Loucy (cell line): ENCODE results near the gene IZUMO3.
"Not testable (repeated sequence)": the region's sequence is repeated elsewhere in the genome, so short reads cannot be mapped to it uniquely, and the experiment has no call there.

ENCODE experiments used
- H2AFZ ChIP-seq: fragments of 200-600 bp; sonication (generic); 2 replicates; pipeline ENCODE4 v1.6.0; 2016; ENCODE audit warnings: antibody characterized with exemption, mild to moderate bottlenecking, low read length, moderate library complexity
- H3F3A ChIP-seq: fragments of 200-600 bp; 2 replicates; pipeline ENCODE4 v1.6.0; 2016; ENCODE audit warnings: antibody characterized with exemption, low read depth, mild to moderate bottlenecking
- H3K27me3 ChIP-seq: fragments of 200-600 bp; sonication (generic); 2 replicates; pipeline ENCODE4 v1.6.1; 2014; ENCODE audit warnings: low read length, mild to moderate bottlenecking; ENCODE audit not compliant: insufficient read depth, poor library complexity, severe bottlenecking
- H3K36me3 ChIP-seq: fragments of 200-600 bp; sonication (generic); 2 replicates; pipeline ENCODE4 v1.6.1; 2016; ENCODE audit warnings: low read length; ENCODE audit not compliant: insufficient read depth
- H3K4me1 ChIP-seq: fragments of 200-600 bp; sonication (generic); 2 replicates; pipeline ENCODE4 v1.5.1; 2014; ENCODE audit warnings: low read length, mild to moderate bottlenecking; ENCODE audit not compliant: insufficient read depth, poor library complexity, severe bottlenecking
- H3K4me2 ChIP-seq: fragments of 200-600 bp; sonication (generic); 2 replicates; pipeline ENCODE4 v1.6.0; 2014; ENCODE audit warnings: antibody characterized with exemption, low read length, low read depth, mild to moderate bottlenecking; ENCODE audit not compliant: poor library complexity, severe bottlenecking
- H3K4me3 ChIP-seq: fragments of 200-600 bp; sonication (generic); 2 replicates; pipeline ENCODE4 v1.5.1; 2014; ENCODE audit warnings: low read length, mild to moderate bottlenecking, mixed read lengths; ENCODE audit not compliant: poor library complexity, severe bottlenecking
- H3K79me2 ChIP-seq: fragments of 200-600 bp; sonication (generic); 2 replicates; pipeline ENCODE4 v1.6.1; 2014; ENCODE audit warnings: low read length; ENCODE audit not compliant: insufficient read depth
- H3K9ac ChIP-seq: fragments of 200-600 bp; sonication (generic); 2 replicates; pipeline ENCODE4 v1.6.0; 2014; ENCODE audit warnings: mild to moderate bottlenecking, low read depth, low read length, moderate library complexity; ENCODE audit not compliant: poor library complexity, severe bottlenecking
- H3K9me2 ChIP-seq: fragments of 200-600 bp; sonication (generic); replicated peaks from 2 replicates; pipeline ENCODE4 v1.6.1; 2016; ENCODE audit warnings: low read depth, low read length, mixed read lengths
- H3K9me3 ChIP-seq: fragments of 200-600 bp; sonication (generic); 2 replicates; pipeline ENCODE4 v1.6.1; 2014; ENCODE audit warnings: mild to moderate bottlenecking, antibody characterized with exemption, low read length, low read depth; ENCODE audit not compliant: insufficient read depth
- H4K20me1 ChIP-seq: fragments of 200-600 bp; sonication (generic); 2 replicates; pipeline ENCODE4 v1.6.0; 2014; ENCODE audit warnings: antibody characterized with exemption, low read length, mild to moderate bottlenecking; ENCODE audit not compliant: insufficient read depth, poor library complexity, severe bottlenecking
- EZH2phosphoT487 ChIP-seq: fragments of 200-600 bp; IDR thresholded peaks from 2 replicates; pipeline ENCODE4 v1.6.1; 2018; ENCODE audit warnings: antibody characterized with exemption, mild to moderate bottlenecking, moderate library complexity, borderline replicate concordance
- TF ChIP-seq, protein P1 (sequence below): fragments of 200-600 bp; sonication (generic); conservative IDR thresholded peaks from 2 replicates; pipeline ENCODE4 v1.5.1; 2014; ENCODE audit warnings: mild to moderate bottlenecking, antibody characterized with exemption, low read length

IZUMO3 gene

DNA sequence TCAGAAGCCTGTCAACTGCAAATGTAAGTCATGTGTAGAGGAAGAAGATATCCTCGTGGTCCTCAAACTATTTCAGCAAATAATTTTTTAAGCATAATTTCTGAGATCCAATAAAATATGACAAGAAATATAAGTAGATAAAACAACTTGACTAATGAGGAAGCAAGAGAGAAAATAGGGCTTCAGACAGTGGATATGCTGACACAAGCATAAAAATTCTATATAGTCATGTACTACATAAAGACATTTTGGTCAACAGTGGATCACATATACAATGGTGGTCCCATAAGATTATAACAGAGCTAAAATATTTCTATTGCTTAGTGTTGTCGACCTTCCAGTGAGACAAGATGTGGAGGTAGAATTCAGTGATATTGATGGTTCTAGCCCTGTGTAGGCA is 42.2 kb upstream of the IZUMO3 start:
- H3K4me2 ChIP-seq, result no peak overlapping the region
- TF ChIP-seq, protein P1, sequence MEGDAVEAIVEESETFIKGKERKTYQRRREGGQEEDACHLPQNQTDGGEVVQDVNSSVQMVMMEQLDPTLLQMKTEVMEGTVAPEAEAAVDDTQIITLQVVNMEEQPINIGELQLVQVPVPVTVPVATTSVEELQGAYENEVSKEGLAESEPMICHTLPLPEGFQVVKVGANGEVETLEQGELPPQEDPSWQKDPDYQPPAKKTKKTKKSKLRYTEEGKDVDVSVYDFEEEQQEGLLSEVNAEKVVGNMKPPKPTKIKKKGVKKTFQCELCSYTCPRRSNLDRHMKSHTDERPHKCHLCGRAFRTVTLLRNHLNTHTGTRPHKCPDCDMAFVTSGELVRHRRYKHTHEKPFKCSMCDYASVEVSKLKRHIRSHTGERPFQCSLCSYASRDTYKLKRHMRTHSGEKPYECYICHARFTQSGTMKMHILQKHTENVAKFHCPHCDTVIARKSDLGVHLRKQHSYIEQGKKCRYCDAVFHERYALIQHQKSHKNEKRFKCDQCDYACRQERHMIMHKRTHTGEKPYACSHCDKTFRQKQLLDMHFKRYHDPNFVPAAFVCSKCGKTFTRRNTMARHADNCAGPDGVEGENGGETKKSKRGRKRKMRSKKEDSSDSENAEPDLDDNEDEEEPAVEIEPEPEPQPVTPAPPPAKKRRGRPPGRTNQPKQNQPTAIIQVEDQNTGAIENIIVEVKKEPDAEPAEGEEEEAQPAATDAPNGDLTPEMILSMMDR, result no peak
- TF ChIP-seq EZH2phosphoT487, result no peak
- H3K4me3 ChIP-seq, result no peak overlapping the region
- no peaks in the 10 kb centered on the region for H3K9me2 ChIP-seq
- H3K9me3 ChIP-seq, result no peaks in the 10 kb centered on the region
- no peaks in the 10 kb centered on the region for H3K36me3 ChIP-seq
- no peaks in the 10 kb centered on the region for H3K27me3 ChIP-seq
- no peaks in the 10 kb centered on the region for H4K20me1 ChIP-seq
- H3K4me1 ChIP-seq, result no peaks in the 10 kb centered on the region
- H2AFZ ChIP-seq, result no peak overlapping the region
- H3K9ac ChIP-seq, result no peak overlapping the region
- no peaks in the 10 kb centered on the region for H3K79me2 ChIP-seq
- H3F3A ChIP-seq, result no peaks in the 10 kb centered on the region

DNA sequence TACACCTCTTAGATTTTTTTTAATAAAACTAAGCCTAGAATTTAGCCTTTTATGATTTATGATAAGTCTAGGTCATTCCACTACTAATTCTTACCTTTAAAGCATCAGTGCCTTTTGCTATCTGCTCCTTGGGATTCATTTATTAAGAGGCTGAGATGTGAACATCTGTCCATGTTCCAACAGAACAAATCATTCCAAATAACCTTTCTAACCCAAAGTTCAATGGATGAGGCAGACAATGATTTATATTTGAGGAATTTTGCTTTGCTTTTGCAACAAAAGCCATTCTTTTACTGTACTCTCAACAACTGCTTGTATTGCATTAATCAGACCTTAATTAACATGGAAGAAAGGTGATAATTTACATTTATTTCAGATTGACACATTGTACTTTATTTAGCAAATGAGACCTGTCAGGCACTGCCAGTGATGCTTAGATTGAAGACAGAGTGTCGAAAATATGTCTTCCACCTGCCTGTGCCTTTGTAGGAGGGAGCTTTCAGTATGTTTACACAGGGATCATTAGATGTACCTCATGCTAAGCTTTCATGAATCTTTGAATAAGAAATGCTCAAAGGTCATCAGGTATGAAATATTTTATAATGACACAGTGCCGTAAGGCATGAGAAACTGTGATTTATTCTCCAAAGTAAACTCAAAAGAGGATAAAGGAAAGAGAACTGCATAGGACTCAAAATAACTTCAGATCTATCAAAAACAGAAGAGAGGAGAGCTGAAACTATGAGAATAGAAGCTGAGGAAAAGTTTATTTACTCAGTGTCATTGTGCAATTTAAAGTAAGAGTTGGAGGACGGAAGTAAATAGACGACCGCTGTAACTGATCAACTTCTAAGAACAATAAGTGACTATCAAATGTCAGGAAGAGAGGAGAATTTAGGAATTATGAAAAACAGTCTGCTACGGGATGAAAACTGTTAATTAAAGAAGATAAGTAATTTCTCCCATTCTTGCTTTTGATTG is 36.7 kb upstream of the IZUMO3 start:
- no peak overlapping the region for H2AFZ ChIP-seq
- no peaks in the 10 kb centered on the region for H3K27me3 ChIP-seq
- H3K4me3 ChIP-seq, result no peak overlapping the region
- H3K9me3 ChIP-seq, result no peaks in the 10 kb centered on the region
- H3K4me2 ChIP-seq, result no peak overlapping the region
- H3K4me1 ChIP-seq, result no peaks in the 10 kb centered on the region
- no peaks in the 10 kb centered on the region for H3F3A ChIP-seq
- no peaks in the 10 kb centered on the region for H3K79me2 ChIP-seq
- TF ChIP-seq, protein P1, result no peak
- no peak for TF ChIP-seq EZH2phosphoT487
- H3K9me2 ChIP-seq, result no peaks in the 10 kb centered on the region
- H3K9ac ChIP-seq, result no peak overlapping the region
- H3K36me3 ChIP-seq, result no peaks in the 10 kb centered on the region
- H4K20me1 ChIP-seq, result no peaks in the 10 kb centered on the region

DNA sequence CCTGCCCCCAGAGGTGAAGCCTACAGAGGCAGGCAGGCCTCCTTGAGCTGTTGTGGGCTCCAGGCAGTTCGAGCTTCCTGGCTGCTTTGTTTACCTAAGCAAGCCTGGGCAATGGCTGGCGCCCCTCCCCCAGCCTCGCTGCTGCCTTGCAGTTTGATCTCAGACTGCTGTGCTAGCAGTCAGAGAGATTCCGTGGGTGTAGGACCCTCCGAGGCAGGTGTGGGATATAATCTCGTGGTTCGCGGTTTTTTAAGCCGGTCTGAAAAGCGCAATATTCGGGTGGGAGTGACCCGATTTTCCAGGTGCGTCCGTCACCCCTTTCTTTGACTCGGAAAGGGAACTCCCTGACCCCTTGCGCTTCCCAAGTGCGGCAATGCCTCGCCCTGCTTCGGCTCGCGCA is 34.3 kb upstream of the IZUMO3 start:
- not testable (repeated sequence) for H3K9ac ChIP-seq, H3F3A ChIP-seq, H3K4me1 ChIP-seq, H3K9me3 ChIP-seq, H3K27me3 ChIP-seq, H3K9me2 ChIP-seq, H3K4me2 ChIP-seq, H2AFZ ChIP-seq, H3K4me3 ChIP-seq, H3K36me3 ChIP-seq, H3K79me2 ChIP-seq, H4K20me1 ChIP-seq

DNA sequence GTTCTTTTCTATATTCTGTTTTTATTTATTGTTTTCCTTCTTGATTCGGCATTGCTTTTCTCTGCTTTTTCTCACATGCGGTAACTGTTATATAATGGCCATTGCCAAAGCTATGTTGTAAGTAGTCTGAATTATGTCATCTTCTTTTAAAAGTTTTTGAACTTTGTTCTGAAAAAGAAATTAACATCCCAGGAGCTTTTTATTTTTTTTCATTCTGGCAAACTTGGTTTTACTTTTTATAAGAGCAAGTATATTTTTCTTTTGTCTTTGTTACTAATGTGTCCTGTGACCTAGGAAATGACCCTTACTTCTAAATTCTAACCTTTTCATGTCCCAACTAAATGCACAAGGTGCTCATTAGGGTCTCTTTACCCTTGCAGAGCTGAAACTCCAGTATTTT is 26.7 kb upstream of the IZUMO3 start:
- Histone ChIP-seq H3K9me3 (no peaks in the 10 kb centered on the region), H3F3A (no peaks in the 10 kb centered on the region), H3K36me3 (no peaks in the 10 kb centered on the region), H3K4me2 (no peak overlapping the region), H3K79me2 (no peaks in the 10 kb centered on the region), H3K27me3 (no peaks in the 10 kb centered on the region), H3K9ac (no peak overlapping the region), H3K9me2 (no peaks in the 10 kb centered on the region), H3K4me3 (no peak overlapping the region), H4K20me1 (no peaks in the 10 kb centered on the region), H2AFZ (no peak overlapping the region), H3K4me1 (no peaks in the 10 kb centered on the region)
- no peak for TF ChIP-seq EZH2phosphoT487
- TF ChIP-seq, protein P1, result no peak
